GM10847 (cell line): ENCODE results near the gene TMEM223.
A peak's percentile ranks its signal among the peaks of the same experiment; 100 is the strongest.

Source experiments
- POLR2A ChIP-seq: IDR thresholded peaks from 2 replicates; pipeline ENCODE4 v1.6.1; 2011; ENCODE audit not compliant: insufficient read length; ENCODE audit errors: extremely low read depth

TMEM223 gene

GRCh38 chr11:62791501-62792201, at the start of gene TMEM223:
TMEM223 (minus strand) TSS chr11:62792006; CDS start chr11:62791994, 12 bp downstream.
- peak; percentile 89 for TF ChIP-seq POLR2A

- peak; percentile 54 for TF ChIP-seq POLR2A
Measured at GRCh38 chr11:62840721-62841360, 49.0 kb upstream of the TMEM223 start.

- TF ChIP-seq POLR2A, result peak; percentile 83
Measured at GRCh38 chr11:62839050-62839945, 47.5 kb upstream of the TMEM223 start, which contains the start of gene WDR74. WDR74 (minus strand) TSS chr11:62839590; CDS start chr11:62839570, 20 bp downstream.

- no peak for TF ChIP-seq POLR2A
Measured at GRCh38 chr11:62835336-62835735, 43.5 kb upstream of the TMEM223 start.

GRCh38 chr11:62832336-62833234, 40.8 kb upstream of the TMEM223 start, which contains the start of gene TEX54:
TEX54 (minus strand) TSS chr11:62832841.
- TF ChIP-seq POLR2A, result no peak

- TF ChIP-seq POLR2A, result peak; percentile 66
Measured at GRCh38 chr11:62831520-62832335, 39.9 kb upstream of the TMEM223 start, which contains the start of gene STX5. STX5 (minus strand) TSS chr11:62832051; CDS start chr11:62831243, 808 bp downstream.

- TF ChIP-seq POLR2A, result no peak
Measured at GRCh38 chr11:62830904-62831519, 39.2 kb upstream of the TMEM223 start.

GRCh38 chr11:62823677-62824076, 31.9 kb upstream of the TMEM223 start:
- TF ChIP-seq POLR2A, result no peak

- no peak for TF ChIP-seq POLR2A
Measured at GRCh38 chr11:62817129-62817528, 25.3 kb upstream of the TMEM223 start.

- no peak for TF ChIP-seq POLR2A
Measured at GRCh38 chr11:62816557-62816956, 24.8 kb upstream of the TMEM223 start.

GRCh38 chr11:62811659-62812058, 19.9 kb upstream of the TMEM223 start:
- TF ChIP-seq POLR2A, result no peak

- no peak for TF ChIP-seq POLR2A
Measured at GRCh38 chr11:62810748-62811147, 18.9 kb upstream of the TMEM223 start.

GRCh38 chr11:62806611-62807121, 14.9 kb upstream of the TMEM223 start:
- TF ChIP-seq POLR2A, result no peak

GRCh38 chr11:62805961-62806441, 14.2 kb upstream of the TMEM223 start:
- no peak for TF ChIP-seq POLR2A
